ENCODE results near the gene ARHGAP33.
A peak's percentile ranks its signal among the peaks of the same experiment; 100 is the strongest.

Gene ARHGAP33

DNA sequence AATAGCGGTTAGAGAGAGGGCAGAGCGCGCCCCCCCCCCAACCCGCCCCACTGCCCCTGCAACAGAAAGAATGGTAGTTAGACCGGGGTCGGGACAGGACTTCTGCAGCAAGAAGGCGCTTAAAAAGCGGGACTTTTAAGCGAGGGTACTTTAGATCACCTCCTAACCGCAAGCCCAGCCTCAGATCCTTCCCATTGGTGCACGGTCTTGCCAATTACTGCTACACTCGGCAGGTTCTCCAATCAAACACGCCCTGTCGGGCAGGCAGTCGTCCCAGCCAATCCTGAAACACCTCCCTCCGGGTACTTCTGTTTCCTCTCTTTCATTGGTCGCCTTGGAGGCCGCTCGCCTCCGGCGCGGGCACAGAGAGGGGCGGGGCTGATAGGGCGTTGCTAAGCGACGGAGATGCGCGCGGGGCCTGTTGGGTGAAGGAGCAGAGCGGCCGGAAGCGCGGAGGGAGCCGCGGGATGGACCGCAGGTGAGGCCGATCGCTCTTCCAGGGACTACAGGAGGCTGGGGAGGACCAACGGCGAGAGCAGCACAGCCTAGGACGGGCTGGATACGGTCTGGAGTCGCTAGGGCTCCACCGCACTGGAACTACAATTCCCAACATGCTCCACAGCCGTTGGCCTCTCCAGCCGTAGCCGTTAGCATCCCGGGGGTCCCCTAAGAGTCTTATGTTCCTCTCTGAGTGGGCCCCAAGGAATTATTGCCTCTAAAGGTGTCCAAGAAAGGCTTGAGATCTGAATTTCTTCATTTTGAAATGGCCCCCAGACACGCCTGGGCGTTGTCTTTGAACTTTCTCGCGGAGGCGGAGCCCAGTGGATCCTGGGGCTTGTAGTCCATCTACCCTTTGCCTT lies 17.4 kb upstream of the ARHGAP33 start, which contains the start of gene PROSER3:
TSS of gene PROSER3 (plus strand) at position 428 of the 860 bp plus-strand sequence. CDS start at position 468, 40 bp downstream.
- TF ChIP-seq, protein P1, sequence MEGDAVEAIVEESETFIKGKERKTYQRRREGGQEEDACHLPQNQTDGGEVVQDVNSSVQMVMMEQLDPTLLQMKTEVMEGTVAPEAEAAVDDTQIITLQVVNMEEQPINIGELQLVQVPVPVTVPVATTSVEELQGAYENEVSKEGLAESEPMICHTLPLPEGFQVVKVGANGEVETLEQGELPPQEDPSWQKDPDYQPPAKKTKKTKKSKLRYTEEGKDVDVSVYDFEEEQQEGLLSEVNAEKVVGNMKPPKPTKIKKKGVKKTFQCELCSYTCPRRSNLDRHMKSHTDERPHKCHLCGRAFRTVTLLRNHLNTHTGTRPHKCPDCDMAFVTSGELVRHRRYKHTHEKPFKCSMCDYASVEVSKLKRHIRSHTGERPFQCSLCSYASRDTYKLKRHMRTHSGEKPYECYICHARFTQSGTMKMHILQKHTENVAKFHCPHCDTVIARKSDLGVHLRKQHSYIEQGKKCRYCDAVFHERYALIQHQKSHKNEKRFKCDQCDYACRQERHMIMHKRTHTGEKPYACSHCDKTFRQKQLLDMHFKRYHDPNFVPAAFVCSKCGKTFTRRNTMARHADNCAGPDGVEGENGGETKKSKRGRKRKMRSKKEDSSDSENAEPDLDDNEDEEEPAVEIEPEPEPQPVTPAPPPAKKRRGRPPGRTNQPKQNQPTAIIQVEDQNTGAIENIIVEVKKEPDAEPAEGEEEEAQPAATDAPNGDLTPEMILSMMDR (IDR thresholded peaks at IDR 0.05; ENCODE audit: low read depth, low read length), result no peak
- peak within 1 kb of the TSS; percentile 96 for H3K4me3 ChIP-seq (ENCODE audit: low read depth, low read length)

DNA sequence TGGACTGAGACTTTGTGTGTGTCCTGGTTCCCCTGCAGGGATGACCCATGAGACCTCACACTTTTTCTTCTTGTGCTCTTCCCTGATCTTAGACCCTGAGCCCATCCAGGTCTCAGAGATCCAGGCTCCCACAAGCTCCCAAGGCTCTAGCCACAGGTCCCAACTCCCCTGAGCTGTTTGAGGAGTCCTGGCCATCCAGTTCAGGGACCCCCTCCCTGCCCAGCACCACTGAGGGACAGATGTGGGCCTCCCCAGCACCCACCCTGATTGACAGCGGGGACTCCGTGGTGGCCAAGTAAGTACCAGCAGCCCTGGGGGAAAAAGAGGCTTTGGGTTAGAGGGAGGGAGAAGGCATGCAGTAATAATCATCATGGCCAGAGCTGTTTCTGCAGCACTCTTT lies 15.7 kb upstream of the ARHGAP33 start:
- no peak overlapping the region for H3K4me3 ChIP-seq (ENCODE audit: low read depth, low read length)
- TF ChIP-seq, protein P1 (IDR thresholded peaks at IDR 0.05; ENCODE audit: low read depth, low read length), result no peak

DNA sequence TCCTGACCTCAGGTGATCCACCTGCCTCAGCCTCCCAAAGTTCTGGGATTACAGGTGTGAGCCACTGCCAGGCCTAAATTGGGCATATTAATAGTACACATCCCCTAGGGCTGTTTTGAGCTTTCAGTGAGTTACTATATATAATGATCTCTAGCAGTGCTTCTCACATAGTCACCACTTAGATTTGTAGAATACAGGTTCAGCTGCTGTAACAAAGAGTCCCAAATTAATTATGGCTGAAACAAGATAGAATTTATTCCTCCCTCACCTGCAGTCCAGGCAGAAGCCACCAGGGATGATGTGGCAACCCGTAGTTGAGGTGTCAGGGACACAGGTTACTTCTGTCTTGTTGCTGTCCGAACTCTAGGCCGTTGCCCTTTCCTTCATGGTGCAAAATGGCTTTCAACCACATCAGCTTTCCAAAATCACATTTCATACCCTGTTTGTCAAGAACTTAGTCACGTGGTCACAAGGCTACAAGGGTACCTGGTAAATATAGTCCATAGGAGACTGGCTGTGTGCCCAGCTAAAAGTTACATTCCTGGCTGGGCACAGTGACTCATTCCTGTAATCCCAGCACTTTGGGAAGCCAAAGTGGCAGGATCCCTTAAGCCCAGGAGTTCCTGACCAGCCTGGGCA lies 14.5 kb upstream of the ARHGAP33 start:
- TF ChIP-seq, protein P1 (IDR thresholded peaks at IDR 0.05; ENCODE audit: low read depth, low read length), result no peak
- H3K4me3 ChIP-seq (ENCODE audit: low read depth, low read length), result no peak overlapping the region

DNA sequence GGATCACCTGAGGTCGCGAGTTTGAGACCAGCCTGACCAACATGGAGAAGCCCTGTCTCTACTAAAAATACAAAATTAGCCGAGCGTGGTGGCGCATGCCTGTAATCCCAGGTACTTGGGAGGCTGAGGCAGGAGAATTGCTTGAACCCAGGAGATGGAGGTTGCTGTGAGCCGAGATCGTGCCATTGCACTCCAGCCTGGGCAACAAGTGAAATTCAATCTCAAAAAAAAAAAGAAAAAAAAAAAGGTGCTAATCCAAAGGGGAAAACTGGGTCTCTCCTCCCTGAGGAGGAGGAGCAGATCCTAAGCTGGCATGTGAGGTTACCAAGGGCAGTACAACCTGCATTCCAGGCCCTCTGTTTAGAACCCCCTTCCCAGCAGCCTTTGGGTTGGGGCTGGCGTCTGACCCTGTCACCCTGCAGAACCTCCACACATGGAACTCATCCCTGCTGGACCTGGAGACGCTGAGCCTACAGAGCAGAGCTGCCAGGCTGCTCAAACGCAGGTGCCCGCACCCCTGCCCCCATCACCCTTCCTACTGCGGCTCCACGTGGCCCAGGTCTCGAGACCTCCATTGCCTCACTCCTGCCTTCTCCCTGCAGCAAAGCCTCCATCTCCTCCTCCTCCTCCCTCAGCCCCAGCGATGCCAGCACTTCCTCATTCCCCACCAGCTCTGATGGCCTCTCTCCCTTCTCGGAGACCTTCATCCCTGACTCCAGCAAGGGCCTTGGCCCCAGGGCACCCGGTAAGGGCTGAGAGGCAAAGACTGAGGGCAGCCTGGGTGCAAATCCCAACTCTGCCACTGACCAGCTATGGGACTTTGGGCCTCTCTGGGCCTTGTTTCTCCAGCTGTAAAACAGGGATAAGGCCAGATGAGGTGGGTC lies 10.7 kb upstream of the ARHGAP33 start:
- TF ChIP-seq, protein P1 (IDR thresholded peaks at IDR 0.05; ENCODE audit: low read depth, low read length), result no peak
- no peak overlapping the region for H3K4me3 ChIP-seq (ENCODE audit: low read depth, low read length)

DNA sequence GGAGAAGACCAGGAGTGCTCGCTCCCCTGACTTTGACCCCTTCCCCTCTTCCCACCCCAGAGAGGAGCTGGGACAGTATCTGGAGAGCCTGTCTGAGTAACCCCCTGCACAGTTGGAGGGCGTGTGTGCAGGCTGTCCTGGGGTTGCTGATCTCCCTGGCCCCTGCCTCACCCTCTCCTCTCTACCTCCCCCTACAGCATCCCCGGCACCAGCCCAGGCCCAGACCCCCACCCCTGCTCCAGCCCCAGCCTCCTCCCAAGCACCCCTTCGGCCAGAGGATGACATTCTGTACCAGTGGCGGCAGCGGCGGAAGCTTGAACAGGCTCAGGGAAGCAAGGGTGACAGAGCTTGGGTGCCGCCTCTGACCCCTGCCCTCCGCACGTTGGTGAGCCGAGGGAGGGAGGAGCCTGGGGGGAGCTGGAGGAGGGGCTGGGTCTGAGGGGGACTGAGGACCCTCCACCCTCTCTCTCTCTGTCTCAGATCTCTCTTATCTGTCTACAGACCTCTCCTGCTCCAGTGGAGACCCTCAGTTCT lies 8.7 kb upstream of the ARHGAP33 start:
- no peak overlapping the region for H3K4me3 ChIP-seq (ENCODE audit: low read depth, low read length)
- TF ChIP-seq, protein P1 (IDR thresholded peaks at IDR 0.05; ENCODE audit: low read depth, low read length), result no peak

DNA sequence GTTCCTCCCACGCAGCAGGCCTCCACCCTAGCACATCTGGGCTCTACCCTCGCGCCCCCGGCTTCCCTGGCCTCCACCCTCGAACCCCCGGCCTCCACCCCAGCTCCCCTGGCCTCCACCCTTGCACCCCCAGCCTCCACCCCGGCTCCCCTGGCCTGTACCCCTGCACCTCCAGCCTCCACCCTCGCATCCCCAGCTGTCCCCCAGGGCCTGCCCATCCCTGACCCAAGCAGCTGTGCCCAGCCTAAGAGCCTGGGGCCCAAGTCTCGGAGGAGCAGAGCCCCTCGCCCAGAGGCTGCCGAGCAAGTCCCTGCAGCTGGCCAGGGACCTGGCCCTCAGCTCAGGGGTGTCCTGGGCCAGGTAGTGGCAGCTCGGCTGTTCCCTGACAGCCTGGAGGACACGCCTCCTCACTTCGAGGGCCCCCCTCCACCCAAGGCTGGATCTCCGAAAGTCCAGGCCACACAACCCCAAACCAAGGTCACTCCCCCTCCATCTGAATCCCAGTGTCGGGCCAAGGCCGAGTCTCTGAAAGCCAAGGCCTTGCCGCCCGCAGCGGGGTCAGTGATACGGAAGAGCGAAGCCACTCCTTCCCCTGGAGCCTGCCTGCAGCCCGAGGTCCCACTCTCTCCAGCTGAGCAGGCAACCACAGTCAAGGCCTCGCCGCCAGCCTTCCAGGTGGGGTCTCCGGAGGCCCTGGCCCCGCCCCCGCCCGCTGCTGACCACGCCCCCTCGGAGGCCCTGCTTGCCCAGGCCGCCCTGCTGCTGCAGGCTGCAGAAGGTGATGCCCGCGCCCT lies 7.9 kb upstream of the ARHGAP33 start:
- TF ChIP-seq, protein P1 (IDR thresholded peaks at IDR 0.05; ENCODE audit: low read depth, low read length), result no peak
- H3K4me3 ChIP-seq (ENCODE audit: low read depth, low read length), result no peak overlapping the region

All from WI38 (cell line).